ENCODE data around the gene BTBD3.

The BTBD3 gene

DNA sequence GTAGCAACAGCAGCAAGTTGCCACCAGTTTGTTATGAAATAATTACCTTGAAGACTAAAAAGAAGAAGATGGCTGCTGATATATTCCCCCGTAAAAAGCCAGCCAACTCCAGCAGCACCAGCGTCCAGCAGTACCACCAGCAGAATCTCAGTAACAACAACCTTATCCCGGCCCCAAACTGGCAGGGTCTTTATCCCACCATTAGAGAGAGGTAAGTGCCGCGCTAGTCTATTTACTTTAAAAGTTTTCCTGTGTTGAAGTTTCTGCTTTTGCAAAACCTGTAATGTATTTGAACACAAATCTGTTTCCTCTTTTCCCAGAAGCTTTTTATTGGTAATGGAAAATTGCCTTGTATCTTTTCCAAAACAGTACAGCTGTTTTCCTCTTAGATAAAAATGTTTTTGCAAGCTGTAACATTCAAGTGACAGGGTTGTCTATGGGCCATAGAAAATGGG lies 725 bp downstream of the BTBD3 start:
- no peak for DNase-seq

DNA sequence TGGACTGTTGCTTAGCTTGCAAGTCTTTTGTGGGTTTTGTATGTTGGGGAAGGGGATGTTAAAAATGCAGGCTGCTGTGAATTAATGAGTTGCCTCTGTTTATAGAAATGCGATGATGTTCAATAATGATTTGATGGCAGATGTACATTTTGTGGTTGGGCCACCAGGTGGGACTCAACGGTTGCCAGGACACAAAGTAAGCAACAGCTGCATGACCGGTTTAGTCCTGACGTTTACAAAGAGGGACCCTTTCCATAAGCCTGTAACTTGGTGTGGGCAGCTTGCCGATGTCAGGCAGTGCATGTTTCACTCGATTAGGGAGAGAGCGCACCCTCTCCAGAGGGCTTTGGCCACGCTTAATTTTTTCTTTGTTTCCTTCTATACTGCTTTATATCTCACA lies 1.3 kb downstream of the BTBD3 start:
- no peak for DNase-seq

DNA sequence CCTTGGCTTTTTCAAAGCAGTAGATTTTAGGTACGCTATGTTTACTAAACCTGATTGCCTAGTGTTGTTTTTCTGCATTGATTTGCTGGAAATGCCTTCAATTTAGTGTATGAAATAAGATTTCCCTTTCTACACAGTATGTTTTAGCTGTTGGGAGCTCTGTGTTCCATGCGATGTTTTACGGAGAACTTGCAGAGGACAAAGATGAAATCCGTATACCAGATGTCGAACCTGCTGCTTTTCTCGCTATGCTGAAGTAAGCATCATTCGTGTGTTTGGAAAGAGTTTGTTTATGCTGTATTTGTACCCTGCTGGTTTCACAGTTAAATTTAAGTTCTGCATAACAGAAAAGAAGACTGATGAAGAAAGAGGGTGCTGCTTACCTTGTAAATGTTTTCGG lies 1.9 kb downstream of the BTBD3 start:
- DNase-seq = no peak

DNA sequence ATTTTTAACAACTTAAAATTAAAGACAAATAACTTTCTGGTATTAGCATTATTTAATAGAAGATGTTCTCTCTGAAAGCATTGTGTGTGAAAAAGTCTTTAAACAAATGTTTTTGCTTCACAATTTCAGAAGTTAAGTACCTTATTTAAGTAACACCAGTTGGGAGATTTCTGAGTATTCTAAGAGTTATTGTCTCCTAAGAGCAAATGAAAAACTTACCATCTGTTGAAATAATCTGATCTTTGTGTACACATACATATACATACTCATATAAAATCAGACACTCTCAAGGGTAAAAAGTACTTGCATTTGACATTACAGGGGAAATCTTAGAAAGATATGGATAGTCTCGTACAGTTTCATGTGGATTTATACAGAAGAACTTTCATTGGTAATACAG lies 2.4 kb downstream of the BTBD3 start:
- no peak for DNase-seq

DNA sequence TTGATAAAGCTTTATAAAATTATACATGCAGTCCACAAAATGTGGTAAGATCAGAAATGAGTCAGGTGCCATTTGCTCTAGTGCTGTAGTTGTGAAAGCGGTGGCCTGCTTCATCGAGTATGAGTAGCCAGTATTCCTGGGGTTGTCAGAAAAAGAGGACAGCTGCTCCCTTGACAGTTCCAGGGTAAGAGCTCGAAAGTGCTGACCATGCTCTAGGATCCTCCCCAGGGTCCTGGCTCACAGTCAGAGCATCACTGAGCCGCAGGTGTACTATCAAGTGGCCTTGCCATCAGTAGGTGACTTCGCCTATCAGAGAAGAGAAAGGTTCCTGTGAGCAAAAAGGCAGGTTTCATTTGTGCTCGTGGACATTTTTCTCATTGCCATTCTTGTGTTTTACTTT lies 3.6 kb downstream of the BTBD3 start:
- DNase-seq = no peak

DNA sequence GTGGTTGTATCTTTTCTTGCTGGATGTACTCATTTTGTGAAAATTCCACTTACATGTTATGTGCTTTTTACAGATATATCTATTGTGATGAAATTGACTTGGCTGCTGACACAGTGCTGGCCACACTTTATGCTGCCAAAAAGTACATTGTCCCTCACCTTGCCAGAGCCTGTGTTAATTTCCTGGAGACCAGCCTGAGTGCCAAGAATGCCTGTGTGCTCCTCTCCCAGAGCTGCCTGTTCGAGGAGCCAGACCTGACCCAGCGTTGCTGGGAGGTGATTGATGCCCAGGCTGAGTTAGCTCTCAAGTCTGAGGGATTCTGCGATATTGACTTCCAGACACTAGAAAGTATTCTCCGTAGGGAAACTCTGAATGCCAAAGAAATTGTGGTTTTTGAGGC lies 4.9 kb downstream of the BTBD3 start:
- no peak for DNase-seq

DNA sequence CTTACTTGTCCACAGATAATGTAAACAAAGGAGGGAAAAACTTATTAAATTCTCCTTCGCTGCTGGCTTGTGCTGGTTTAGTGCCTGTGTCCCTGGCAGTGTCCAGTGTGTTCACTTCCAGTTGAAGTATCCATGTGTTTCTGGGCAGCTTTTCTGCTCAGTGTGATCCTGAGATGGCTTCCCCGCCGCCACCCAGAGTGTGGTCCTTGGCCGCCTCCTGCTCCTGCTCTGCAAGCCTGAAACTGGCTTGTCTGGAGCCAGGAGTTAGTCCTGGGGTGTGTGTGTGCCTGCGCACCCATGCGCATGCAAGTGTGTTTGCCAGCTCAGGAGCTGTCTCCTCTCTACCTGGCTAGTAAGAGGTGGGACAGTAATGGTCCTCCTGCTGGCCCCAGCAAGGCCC lies 7.2 kb downstream of the BTBD3 start:
- DNase-seq = no peak

DNA sequence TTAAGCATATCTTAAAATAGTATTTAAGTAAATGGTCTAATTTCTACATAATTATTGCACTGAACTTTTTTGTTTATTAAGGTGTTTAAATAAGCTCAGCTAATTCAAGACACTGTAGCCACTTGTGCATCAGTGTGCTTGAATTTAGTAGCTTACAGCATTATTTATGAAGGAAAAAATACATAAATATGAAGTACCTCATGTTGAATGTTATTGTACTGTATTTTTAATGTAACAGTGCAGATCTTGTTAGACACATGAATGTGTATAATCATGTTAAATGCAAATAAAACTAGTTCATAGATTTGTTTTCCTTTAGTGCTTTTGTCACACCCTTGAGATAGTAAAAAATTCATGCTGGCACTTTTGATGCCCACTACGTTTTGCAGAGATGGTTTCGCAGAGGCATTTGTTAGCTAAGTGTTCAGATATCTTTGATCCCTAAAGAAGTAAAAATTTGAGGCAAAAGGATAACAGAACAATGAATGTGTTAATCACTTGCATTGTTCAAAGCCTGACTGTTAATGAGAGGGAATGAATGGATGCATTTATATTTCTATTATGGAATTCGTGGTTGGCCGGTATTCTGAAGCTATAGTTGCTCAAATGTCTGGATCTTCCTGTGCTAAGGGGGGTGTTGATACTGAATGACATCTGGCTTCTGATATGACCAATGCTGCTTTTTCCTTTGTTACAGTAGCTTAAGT lies 8.8 kb downstream of the BTBD3 start:
- DNase-seq = no peak

DNA sequence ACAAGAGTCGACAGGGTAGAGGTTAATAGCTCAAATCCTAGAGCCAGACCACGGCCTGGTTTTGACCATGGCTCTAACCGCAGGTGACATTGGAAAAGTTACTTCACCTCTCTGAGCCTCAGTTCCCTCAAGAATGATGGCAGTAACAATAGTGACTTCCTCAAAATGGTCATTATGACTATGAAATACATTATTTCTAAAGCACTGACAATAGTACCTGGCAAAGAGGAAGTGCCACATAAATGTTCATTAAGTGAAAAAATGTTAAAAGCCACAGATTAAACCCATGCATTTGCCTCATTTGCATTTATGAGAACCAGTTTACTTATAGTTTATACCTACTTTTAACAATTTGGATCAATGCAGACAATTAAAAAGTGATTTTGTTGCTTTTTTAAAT lies 12.3 kb downstream of the BTBD3 start:
- DNase-seq = no peak

DNA sequence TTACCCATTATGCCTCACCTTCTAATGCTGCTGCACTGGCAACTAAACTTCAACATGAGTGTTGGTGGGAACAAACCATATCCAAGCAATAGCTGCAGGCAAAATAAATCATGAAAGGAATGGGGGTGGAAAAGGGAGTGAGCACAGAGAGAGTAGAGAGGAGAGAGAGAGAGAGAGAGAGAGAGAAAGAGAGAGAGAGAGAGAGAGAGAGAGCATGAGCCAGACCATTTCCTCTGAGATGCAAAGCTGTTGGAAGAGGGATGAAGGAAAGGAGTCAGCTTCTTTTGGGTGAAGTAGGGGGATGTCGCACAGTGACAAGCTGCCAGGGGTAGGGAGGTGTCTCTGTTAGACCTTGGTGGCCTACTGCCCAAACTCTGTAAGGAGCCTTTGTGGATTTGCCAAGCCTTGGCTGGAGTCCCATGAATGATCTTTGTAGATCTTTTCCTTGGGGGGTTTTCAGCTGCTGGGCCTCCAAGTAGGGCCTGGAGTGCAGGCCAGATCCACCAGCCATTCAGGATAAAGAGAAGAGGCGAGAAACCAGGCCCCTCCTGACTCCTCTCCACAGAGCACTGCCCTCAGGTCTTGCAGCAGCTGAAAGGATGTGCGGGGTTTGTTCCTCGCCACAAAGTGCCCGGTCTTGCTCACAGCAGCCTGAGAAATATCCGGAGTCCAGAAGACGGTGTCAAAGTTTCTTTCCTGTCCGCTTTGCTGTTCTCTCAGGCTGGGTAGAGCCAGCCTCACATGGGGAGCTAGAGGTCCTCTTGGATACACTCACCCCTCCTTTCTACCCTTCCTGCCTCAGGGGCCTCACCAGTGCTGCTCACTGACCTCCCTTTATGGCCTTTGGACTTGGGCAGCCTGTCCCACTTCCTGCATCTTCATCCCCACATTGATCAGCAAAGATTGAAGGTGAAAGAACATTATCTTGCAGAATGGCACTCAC lies 17.8 kb downstream of the BTBD3 start:
- no peak for DNase-seq

DNA sequence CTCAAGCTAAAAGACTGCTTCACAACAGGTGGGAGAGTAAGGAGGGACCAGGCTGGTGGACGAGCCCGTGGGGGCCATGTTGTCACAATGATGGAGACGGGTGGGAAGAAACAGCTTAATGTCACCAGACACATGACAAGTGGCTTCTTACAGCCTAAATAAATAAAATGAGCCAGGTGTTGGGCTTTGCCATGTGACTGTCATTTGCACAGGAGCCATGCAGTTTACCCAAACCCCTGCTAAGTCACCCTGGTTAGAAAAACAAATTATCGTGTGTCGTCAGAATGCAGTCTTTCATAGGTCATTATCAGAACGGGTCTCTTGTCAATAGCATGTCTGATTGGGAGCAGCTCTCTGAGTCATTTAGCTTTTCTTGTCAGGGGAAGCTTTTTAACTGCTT lies 18.5 kb downstream of the BTBD3 start:
- no peak for DNase-seq

DNA sequence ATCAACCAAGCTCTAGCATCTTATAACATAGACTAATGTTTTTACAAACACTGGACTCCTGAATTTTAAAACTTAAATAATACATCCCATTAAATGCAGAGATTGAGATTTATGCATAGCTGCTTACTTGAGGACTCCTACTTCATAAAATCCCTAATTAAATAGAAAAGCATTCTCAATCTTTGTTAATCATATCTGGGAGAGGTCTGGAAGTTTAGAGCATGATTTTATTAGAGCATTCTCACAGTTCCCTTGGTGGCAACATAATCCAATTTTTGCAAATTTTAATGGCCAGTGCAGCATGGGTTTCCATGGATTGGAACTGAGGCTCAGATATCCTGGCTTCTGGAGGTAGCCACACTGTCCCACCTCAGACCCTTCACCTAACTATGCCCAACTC lies 19.5 kb downstream of the BTBD3 start:
- DNase-seq = no peak

DNA sequence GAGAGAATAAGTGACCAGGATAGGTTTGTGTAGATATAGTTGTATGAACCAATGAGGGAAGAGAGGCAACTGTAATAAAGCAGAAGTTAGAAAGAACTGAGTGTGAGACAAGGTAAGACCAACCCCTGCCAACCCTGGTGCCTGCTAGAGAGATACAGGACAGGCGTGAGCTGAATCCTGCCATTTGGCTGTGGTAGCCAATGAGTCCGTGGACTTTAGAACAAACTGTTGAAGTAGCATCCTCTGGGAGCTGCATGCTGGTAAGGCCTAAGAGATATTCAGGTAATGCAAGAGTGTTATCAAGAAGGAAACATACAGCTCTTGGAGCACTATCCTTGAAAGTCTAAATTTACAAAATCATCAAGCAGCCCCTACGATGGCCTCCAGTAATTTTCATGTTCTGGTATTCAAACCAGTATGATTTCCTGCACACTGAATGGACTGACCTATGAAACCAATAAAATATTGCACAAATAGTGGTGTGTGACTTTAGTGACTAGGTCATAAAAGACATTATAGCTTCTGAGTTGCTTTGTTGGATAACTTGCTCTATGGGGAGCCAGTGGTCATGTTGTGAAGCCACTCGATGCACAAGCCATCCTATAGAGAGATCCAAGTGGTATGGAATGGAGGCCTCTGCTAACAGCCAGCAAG lies 24.0 kb downstream of the BTBD3 start:
- DNase-seq = no peak

DNA sequence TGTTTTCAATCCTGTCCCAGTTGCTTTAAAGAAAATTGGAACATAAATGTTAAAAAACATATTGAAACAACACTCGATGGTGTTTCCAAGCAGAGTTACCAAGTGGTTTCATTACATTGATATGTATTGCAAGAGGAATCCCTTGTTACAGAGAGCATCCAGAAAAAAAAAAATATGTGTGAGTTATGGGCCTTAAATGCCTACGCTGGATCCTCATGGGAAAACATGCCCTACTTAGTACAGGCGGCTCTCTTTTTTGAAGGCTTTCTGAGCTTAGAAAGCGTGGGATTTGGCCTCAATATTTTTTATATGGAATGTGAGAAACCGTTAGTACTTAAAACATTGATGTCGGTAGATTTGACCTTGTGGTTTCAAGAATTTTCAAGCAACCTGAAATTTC lies 26.1 kb downstream of the BTBD3 start:
- DNase-seq = no peak

DNA sequence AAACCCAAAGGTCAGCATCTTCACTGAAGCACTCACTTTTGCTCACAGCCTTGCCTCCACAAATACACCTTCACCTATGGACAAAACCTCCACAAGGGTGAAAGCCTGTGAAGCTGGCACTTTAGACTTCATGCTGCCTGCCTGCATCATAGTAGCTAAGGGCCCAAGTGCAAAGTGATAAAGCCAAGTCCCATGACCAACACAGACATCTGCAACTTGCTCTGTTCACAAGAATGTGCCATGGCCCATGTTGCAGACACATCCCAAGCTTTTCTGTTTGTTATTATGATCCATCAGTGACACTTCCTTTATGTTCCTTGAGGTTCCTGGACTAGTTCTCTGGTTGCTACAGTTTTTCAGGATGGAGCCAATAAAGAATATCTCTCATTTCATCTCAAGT lies 31.1 kb downstream of the BTBD3 start:
- no peak for DNase-seq

DNA sequence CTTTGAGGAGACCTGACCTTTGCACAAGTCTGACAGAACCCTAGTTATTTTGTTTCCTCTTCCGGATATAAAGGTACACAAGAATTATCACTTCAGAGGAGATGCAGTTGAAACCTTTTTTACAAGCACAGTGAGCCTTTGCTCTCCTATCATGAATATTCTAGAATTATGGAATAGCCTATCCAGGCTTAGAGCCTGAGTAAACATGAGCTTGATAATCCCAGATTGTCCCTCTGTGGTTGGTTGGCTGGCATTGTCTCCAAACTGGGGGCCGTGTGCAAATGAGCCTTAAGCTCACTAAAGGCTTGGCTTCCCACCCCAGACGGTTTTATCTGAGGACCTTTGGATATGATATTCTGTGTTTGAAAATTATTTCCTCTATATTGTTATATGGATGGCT lies 32.0 kb downstream of the BTBD3 start:
- DNase-seq = no peak

DNA sequence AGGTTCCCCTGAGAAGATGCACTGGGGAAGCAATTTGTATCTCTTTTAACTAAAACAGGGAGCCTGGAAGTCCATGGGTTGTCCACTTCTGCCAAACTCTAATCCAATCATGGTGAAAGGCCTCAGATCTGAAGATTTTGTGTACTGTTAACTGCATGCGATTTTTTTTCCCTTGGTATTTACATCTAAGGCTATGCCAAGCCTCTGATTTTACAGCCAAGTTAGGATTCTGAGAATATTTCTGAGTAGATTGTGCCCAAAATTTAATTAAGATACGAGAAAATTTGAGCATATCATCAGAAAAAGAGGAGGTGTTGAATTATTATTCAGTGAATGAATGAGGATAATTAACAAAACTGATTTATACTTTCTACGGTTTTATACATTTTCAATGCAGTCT lies 34.0 kb downstream of the BTBD3 start:
- no peak for DNase-seq

DNA sequence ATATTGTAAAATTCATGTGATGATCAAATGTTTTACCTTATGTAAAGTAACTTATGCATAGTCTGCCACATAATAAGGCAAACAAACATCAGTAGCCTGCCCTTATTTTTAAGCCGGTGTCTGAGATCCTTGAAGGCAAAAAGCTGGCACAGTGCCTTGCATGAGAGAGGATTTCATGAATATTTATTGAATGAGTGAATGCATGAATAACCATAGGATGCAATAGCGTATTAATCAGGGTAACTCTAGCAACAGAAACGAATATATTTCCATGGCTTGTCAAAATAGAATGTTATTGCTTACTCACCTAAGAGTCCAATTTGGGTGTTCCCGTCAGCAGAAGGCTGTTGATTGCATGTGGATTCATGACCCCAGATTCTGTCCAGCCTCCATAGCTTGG lies 34.9 kb downstream of the BTBD3 start:
- no peak for DNase-seq

DNA sequence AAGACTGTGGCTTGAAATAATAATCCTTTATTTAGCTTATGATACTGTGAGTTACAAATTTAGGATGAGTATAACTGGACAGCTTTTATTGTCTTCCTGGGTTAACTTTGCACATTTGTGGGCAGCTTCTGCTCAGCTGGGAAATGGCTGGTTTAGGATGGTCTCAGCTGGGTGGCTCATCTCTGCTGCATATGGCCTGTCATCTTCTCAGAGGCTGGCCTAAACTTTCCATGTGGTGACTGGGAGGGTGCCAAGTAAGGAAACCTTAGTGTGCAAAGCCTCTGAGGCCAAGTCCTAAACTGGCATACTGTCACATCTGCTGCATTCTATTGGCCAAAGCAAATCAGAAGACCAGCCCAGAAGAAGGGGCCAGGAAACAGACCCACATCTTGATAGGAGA lies 40.2 kb downstream of the BTBD3 start:
- no peak for DNase-seq

DNA sequence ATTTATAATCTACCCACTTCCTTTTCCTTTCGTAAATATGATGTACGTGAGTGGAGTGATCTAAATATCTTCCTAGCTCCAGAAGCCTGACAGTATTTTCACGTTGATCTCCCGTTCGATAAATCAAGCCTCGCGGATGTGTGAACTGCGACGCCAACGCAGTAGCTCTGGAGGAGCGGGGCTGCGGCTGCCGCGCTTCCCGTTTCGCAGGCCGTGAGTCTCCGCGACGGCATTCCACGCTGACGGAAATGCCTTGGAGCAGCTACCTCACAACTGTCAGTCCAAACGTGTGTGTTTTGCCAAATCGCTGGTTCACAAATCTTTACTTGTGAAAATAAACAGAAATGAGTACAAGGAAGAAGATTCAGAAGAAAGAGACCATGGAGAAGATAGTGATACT lies 41.2 kb downstream of the BTBD3 start:
- no peak for DNase-seq

DNA sequence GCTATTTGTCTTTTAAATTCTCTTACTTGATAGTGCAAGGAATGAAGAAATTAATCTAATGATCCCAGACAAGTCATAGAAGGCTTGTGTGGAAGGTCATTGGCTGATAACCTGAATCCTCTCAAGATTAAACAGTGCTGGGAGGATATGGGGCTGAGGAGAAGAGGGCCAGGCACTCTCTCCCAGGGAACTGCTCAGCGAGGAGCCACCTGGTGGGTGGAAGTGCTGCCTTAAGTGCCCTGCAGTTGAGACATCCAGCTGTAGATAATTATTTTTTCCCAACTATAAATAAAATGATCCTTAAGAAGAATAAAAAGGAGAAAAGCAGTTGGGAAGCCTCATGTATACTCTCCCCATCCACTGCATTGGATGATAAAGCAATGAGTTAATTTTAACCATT lies 47.9 kb downstream of the BTBD3 start:
- no peak for DNase-seq

DNA sequence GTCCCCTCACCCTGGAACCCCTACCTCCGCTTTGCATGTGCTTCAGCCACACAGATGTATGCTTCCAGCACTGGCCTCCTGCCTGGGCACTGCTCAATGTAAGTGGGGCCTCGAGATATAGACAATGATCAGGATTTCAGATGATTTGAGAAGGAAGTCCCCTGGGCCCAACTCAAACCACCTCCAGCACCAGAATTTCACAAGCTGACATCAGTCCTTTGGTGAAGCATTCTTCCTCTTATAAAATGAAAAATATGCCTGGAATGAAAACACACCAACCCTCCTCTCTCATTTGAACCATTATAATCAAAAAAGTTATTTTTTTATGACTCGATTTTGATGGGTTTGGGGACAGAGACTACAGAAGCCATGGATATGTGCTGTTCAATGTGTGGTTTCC lies 48.5 kb downstream of the BTBD3 start:
- no peak for DNase-seq

DNA sequence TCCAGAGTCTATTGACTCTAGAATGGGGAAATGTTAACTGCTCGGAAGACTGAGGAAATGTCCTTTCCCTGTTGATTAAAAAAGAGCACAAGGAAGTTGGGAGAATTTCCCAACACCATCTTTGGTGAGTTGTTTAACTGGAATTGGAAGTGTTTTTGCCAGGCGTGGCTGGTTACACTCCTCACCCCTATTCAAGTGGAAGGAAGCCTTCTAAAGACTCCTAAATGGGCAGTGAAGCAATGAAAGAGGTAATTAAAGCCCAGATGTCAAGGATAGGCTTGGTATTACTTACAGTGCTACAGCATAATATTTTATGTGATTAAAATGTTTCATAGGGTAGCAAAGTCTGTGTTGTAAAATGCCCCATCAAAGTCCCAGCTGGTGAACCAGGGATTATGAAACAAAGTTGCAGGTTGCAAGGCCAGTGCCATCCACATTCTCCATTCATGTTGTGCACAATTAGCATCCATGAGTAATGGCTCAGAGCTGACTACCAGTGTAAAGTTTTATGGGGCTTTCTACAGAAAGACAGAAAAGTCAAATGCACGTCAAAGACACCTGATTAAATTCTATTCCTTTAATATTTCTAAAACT lies 52.6 kb downstream of the BTBD3 start:
- DNase-seq = no peak

DNA sequence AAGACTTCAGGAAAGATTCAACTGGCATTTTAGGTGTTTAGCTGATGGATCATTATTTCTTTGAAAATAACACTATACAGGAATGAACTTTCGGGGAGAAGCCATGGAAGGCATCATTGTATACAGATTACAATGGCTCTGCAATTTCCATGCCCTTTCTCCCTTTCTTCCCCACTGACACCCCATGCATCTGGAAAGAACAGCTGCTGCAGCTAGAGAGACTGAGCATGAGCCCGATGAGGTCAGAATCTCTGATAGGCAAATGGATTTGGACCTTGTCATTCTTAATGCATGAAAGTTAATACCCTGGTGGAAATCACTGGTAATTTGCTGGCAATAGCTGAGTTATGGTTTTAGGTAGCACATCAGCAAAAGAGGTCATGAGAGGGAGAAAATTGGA lies 54.8 kb downstream of the BTBD3 start:
- no peak for DNase-seq
